Spleen (tissue), 11 donors: Measurements from ENCODE around the gene ADGRV1. TPM values are rescaled to one million over a fixed set of nuclear protein-coding genes. Genes with fewer than 3 reads are reported as not detected.

Source experiments
- DNase-seq: peaks from one replicate; pipeline ENCODE4 v3.0.0-alpha.2; 2020
- H3K27ac ChIP-seq, 8 donors: fragments of 200-600 bp; sonication (generic) in 7 of 8; 1 replicate in 4 of 8; 2 replicates in 4 of 8; pipeline versions ENCODE4 v1.5.0 to v1.8.0; 2016 to 2021; ENCODE audit warnings: inconsistent platforms in 4 of 8, mild to moderate bottlenecking in 4 of 8, moderate library complexity in 1 of 8
- H3K27me3 ChIP-seq, 7 donors: fragments of 200-600 bp; sonication (generic) in 6 of 7; replicated peaks in 1 of 7; 1 replicate in 4 of 7; 2 replicates in 3 of 7; pipeline versions ENCODE4 v1.5.0 to v1.8.0; 2016 to 2021; ENCODE audit warnings: inconsistent platforms in 3 of 7, mild to moderate bottlenecking in 1 of 7
- H3K36me3 ChIP-seq, 6 donors: fragments of 200-600 bp; sonication (generic) in 5 of 6; 1 replicate in 4 of 6; 2 replicates in 2 of 6; pipeline versions ENCODE4 v1.5.0 to v1.8.0; 2016 to 2021; ENCODE audit warnings: inconsistent platforms in 2 of 6
- H3K4me1 ChIP-seq, 6 donors: fragments of 200-600 bp; sonication (generic) in 5 of 6; 1 replicate in 3 of 6; 2 replicates in 3 of 6; pipeline versions ENCODE4 v1.5.0 to v1.8.0; 2016 to 2021; ENCODE audit warnings: inconsistent platforms in 3 of 6
- H3K4me3 ChIP-seq, 8 donors: fragments of 200-600 bp; sonication (generic) in 7 of 8; 1 replicate in 4 of 8; 2 replicates in 4 of 8; pipeline versions ENCODE4 v1.5.0 to v1.8.0; 2016 to 2021; ENCODE audit warnings: inconsistent platforms in 4 of 8, mild to moderate bottlenecking in 4 of 8, moderate library complexity in 2 of 8
- H3K9me3 ChIP-seq, 8 donors: fragments of 200-600 bp; sonication (generic) in 7 of 8; 1 replicate in 4 of 8; 2 replicates in 4 of 8; pipeline versions ENCODE4 v1.5.0 to v1.8.0; 2016 to 2021; ENCODE audit warnings: inconsistent platforms in 4 of 8
- POLR2A ChIP-seq, 3 donors: fragments of 450-650 bp; IDR thresholded peaks; one replicate each; pipeline ENCODE4 v1.5.1; 2017; ENCODE audit warnings: antibody characterized with exemption in 3 of 3, mild to moderate bottlenecking in 1 of 3
- POLR2AphosphoS5 ChIP-seq, 3 donors: sonication (generic); formaldehyde crosslinking; IDR thresholded peaks; one replicate each; pipeline ENCODE4 v1.5.1; 2017; ENCODE audit warnings: antibody characterized with exemption in 3 of 3
- WGBS, 5 donors: extraction: QIAGEN DNeasy Blood & Tissue Kit in 3 of 5; methylation state at CpG; one replicate each; pipeline versions ENCODE4 v1.1.5 to v1.1.7; 2013 to 2018; 5-methylcytosine and 5-hydroxymethylcytosine counted together
- intact Hi-C: fragments of 100-400 bp; cut with DNase I; formaldehyde crosslinking; loops from one replicate; pipeline ENCODE4 v1.15.0; 2023; ENCODE audit warnings: low total_unique reads
- polyA plus RNA-seq, 3 donors: library from polyadenylated mRNA; stranded (reverse); fragments of 200-250 nt; gene quantifications; one replicate each; pipeline ENCODE4 v1.2.1, GENCODE V29; 2013
- total RNA-seq, 7 donors: library from RNA; depleted of rRNA in 3 of 7; stranded (reverse); fragments of >200 nt in 3 of 7; fragmentation: NEBNext Ultra II Directional in 4 of 7; extraction: Animal tissue kit (Norgen Biotek cat#: 25700) in 4 of 7; gene quantifications; one replicate each; pipeline versions ENCODE4 v1.1.0 to v1.2.1, GENCODE V29; 2016 to 2021
- TF ChIP-seq, protein P1 (sequence below), 11 experiments: fragments of 200-600 bp in 7 of 11; fragments of 450-650 bp in 4 of 11; sonication (generic) in 4 of 11; IDR thresholded peaks in 8 of 11; conservative IDR thresholded peaks in 3 of 11; 1 replicate in 7 of 11; 2 replicates in 4 of 11; pipeline versions ENCODE4 v1.4.0 to v1.8.0; 2016 to 2021; ENCODE audit warnings: antibody characterized with exemption in 11 of 11, inconsistent platforms in 4 of 11, mild to moderate bottlenecking in 1 of 11
- donor health status: healthy with polysubstance abuse.
- donor health status: DM: no; HTN: no; CAD: no; lungs with moderate emphysema.
- donor health status: DM: no; HTN: no; CAD: no.
- donor health status: Bipolar disorder and iron deficiency.
- donor health status: healthy.
- donor health status: DM: no; HTN: no; CAD: no.
- donor health status: DM: yes; HTN: yes; CAD: no.

ADGRV1 gene
- total and polyA plus RNA-seq, 10 donors: 0.08 to 0.69 (median 0.28) TPM; not detected in 3

- WGBS, 5 donors: 73 to 86% (median 76%) methylated on average over 1 of the region's 1 CpG
- intact Hi-C loops: no loop called here
These were observed 442.1 kb downstream of the ADGRV1 start for GRCh38 chr5:91000743-91001142.

GRCh38 chr5:91006713-91007112, 448.1 kb downstream of the ADGRV1 start:
- intact Hi-C loops: no loop called here
- TF ChIP-seq, protein P1, sequence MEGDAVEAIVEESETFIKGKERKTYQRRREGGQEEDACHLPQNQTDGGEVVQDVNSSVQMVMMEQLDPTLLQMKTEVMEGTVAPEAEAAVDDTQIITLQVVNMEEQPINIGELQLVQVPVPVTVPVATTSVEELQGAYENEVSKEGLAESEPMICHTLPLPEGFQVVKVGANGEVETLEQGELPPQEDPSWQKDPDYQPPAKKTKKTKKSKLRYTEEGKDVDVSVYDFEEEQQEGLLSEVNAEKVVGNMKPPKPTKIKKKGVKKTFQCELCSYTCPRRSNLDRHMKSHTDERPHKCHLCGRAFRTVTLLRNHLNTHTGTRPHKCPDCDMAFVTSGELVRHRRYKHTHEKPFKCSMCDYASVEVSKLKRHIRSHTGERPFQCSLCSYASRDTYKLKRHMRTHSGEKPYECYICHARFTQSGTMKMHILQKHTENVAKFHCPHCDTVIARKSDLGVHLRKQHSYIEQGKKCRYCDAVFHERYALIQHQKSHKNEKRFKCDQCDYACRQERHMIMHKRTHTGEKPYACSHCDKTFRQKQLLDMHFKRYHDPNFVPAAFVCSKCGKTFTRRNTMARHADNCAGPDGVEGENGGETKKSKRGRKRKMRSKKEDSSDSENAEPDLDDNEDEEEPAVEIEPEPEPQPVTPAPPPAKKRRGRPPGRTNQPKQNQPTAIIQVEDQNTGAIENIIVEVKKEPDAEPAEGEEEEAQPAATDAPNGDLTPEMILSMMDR (IDR thresholded peaks at IDR 0.05 in 8 of 11, conservative IDR thresholded peaks at IDR 0.05 in 3 of 11): no peak
- no peak for TF ChIP-seq POLR2A (IDR thresholded peaks at IDR 0.05)
- Histone ChIP-seq H3K36me3 (no peaks in the 10 kb centered on the region), H3K4me1 (no peaks in the 10 kb centered on the region), H3K9me3 (no peaks in the 10 kb centered on the region), H3K27ac (no peak overlapping the region), H3K27me3 (no peaks in the 10 kb centered on the region), H3K4me3 (no peak overlapping the region)
- no peak for DNase-seq
- WGBS, 5 donors: 84 to 92% (median 86%) methylated on average over 2 of the region's 2 CpGs

More at GRCh38 chr5:91000743-91001142, 442.1 kb downstream of the ADGRV1 start:
- Histone ChIP-seq H3K4me3 (no peak overlapping the region), H3K27ac (no peak overlapping the region), H3K27me3 (no peaks in the 10 kb centered on the region), H3K9me3 (peaks cover 0 to 18% (median 10%) of the 10 kb centered on the region in 8 donors), H3K4me1 (no peaks in the 10 kb centered on the region), H3K36me3 (no peaks in the 10 kb centered on the region)
- no peak for DNase-seq
- TF ChIP-seq POLR2AphosphoS5 (IDR thresholded peaks at IDR 0.05) (no peak), POLR2A (IDR thresholded peaks at IDR 0.05) (no peak)
- TF ChIP-seq, protein P1 (IDR thresholded peaks at IDR 0.05 in 8 of 11, conservative IDR thresholded peaks at IDR 0.05 in 3 of 11): no peak

- no peaks in the 10 kb centered on the region for H3K4me1 ChIP-seq
- H3K36me3 ChIP-seq: no peaks in the 10 kb centered on the region
- TF ChIP-seq POLR2AphosphoS5 (IDR thresholded peaks at IDR 0.05) (no peak), POLR2A (IDR thresholded peaks at IDR 0.05) (no peak)
- TF ChIP-seq, protein P1 (IDR thresholded peaks at IDR 0.05 in 8 of 11, conservative IDR thresholded peaks at IDR 0.05 in 3 of 11): no peak
- WGBS, 5 donors: 78 to 100% (median 89%) methylated on average over 1 of the region's 1 CpG
- H3K9me3 ChIP-seq: no peaks in the 10 kb centered on the region
- H3K27ac ChIP-seq: no peak overlapping the region
- DNase-seq: no peak
- H3K4me3 ChIP-seq: no peak overlapping the region
- intact Hi-C loops: no loop called here
- H3K27me3 ChIP-seq: no peaks in the 10 kb centered on the region
These were observed 448.7 kb downstream of the ADGRV1 start for GRCh38 chr5:91007251-91007650.

GRCh38 chr5:91007780-91008402, 449.3 kb downstream of the ADGRV1 start:
- no peak for DNase-seq
- H3K9me3 ChIP-seq: peaks cover 0 to 1% (median 0%) of the 10 kb centered on the region in 8 donors
- H3K36me3 ChIP-seq: no peaks in the 10 kb centered on the region
- no peak overlapping the region for H3K4me3 ChIP-seq
- no peaks in the 10 kb centered on the region for H3K4me1 ChIP-seq
- TF ChIP-seq POLR2AphosphoS5 (IDR thresholded peaks at IDR 0.05) (no peak), POLR2A (IDR thresholded peaks at IDR 0.05) (no peak)
- TF ChIP-seq, protein P1 (IDR thresholded peaks at IDR 0.05 in 8 of 11, conservative IDR thresholded peaks at IDR 0.05 in 3 of 11): no peak
- intact Hi-C loops: no loop called here
- 72 to 85% (median 78%) methylated on average over 6 of the region's 6 CpGs for WGBS, 5 donors
- H3K27me3 ChIP-seq: no peaks in the 10 kb centered on the region
- no peak overlapping the region for H3K27ac ChIP-seq
